Left ventricle myocardium superior (tissue), 1 donor: ENCODE data around the gene PRRT2. TPM values are rescaled to one million over a fixed set of nuclear protein-coding genes. Genes with fewer than 3 reads are reported as not detected.
A peak's percentile ranks its signal among the peaks of the same experiment; 100 is the strongest.

Experiments used
- ATAC-seq: fragments of 200-7000 bp; cut with Tn5 transposase; one replicate; pipeline ENCODE4 v1.9.1; 2020; ENCODE audit warnings: mild to moderate bottlenecking, moderate library complexity
- DNase-seq: peaks from one replicate; pipeline ENCODE4 v3.0.0-alpha.2; 2020
- intact Hi-C: fragments of 100-400 bp; cut with micrococcal nuclease; formaldehyde crosslinking; loops from one replicate; pipeline ENCODE4 v1.11.0; 2022
- total RNA-seq: library from RNA; stranded (reverse); fragmentation: NEBNext Ultra II Directional; extraction: Animal tissue kit (Norgen Biotek cat#: 25700); gene quantifications from one replicate; pipeline ENCODE4 v1.2.1, GENCODE V29; 2021
- donor health status: DM: no; HTN: yes; CAD: no; lungs with severe emphysema.

PRRT2 gene
- total RNA-seq, 1 donor from 2014 or later: 3.1 TPM

DNA sequence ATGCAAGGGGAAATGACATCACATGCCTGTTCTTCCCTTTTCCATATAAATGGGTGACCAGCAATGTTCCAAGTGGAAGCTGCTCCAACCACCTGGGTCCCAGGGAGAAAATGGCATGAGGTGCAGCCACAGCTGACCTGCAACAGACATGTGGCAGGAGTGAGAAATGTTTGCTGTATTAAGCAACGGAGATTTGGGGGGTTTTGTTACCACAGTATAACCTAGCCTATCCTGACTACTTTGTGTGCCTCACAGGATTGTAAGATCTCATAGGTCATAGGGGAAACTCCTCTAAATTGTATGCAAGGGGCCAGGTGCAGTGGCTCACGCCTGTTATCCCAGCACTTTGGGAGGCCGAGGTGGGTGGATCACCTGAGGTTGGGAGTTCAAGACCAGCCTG is 39.0 kb downstream of the PRRT2 start:
- DNase-seq: no peak
- intact Hi-C loops: no loop called here
- ATAC-seq: no peak

DNA sequence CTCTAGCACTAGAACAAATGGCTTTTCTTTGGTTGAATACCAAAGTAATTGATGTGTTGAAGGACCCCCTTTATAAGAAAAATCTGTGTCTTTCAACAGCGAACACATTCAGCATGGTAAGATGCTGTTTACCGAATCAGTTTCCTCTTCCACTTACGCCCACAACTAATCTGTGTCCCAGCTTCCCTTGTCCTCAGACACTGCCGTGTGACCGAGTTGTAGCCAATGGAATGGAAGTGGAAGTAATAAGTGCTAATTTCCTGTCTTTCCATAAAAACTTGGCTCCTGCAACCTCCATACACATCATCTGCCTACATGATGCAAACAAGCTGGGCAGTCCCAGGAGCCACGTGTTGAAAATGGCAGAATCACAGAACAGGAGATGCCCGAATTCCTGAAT is 40.7 kb downstream of the PRRT2 start:
- intact Hi-C loops: no loop called here
- DNase-seq (no peak), ATAC-seq (peak; percentile 59)

DNA sequence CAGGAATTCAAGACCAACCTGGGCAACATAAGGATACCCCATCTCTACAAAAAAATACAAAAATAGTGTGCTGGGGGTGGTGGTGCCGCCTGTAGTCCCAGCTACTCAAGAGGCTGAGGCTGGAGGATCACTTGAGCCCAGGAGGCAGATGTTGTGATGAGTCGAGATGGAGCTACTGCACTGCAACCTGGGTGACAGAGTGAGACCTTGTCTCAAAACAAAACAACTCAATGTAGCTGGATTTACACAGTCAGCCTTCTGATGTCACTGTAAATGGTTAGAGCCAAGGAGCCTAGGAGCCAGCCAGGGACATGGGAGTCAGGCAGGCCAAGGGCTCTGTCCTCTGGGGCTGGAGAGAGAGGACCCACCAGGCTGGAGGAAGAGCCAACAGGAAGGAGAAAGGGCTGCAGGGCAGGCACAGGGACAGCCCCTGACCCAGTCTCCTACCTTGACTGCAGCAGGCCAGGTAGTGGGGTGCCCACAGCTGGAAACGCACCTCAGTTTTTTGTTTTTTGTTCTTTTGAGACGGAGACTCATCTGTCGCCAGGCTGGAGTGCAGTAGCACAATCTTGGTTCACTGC is 42.6 kb downstream of the PRRT2 start:
- no peak for ATAC-seq
- intact Hi-C loops: no loop called here
- DNase-seq: no peak

DNA sequence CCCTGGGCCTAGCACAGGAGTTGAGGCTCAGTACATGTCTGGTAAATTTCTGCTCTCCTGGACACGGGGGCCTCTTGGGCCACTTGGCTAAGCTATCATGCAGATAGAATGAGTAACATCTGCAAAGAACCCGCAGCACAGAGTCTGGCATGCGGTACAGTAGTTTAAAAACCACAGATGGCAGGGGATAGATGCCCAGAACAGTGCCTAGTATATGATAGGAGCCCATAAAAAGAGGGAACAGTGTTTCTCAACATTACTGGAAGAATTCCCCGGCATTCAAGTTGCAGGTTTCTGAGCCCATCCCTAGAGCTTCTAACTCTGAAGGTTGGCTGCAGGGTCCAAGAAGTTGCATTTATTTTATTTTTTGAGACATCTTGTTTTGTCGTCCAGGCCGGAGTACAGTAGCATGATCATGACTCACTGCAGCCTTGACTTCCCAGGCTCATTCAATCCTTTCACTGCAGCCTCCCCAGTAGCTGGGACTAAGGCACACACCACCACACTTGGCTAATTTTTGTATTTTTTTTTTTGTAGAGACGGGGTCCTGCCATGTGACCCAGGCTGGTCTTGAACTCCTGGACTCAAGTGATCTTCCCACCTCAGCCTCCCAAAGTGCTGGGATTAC is 45.3 kb downstream of the PRRT2 start:
- intact Hi-C loops: no loop called here
- DNase-seq: no peak
- ATAC-seq: no peak

DNA sequence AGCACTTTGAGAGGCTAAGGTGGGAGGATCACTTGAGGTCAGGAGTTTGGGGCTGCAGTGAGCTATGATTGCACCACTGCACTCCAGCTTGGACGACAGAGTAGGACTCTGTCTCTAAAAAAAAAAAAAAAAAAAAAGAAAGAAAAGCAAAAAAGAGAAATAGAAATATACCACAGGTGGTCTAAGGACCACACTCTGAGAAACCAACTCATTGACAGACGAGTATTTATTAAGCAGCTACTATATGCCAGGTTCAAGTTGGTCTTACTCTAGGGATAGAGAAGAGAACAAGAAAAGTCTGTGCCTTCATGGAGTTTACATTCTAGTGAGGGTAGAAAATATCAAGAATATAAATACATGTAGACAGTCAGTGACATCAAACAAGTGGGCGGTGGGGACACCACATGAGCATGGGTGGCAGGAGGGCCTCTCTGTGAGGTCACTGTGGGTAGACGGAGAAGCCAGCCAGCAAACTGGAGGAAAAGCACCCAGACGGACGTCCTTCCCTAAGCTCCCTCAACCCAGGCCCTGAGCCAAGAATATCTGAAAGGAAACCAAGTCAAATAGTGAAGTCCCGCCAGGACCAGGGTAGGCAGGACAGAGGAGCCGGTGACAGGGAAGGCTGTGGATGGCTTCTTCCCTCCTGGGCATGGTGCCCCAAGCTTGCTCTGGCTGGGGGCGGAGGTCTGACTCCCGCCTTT is 46.3 kb downstream of the PRRT2 start:
- DNase-seq: no peak
- intact Hi-C loops: no loop called here
- ATAC-seq: no peak

DNA sequence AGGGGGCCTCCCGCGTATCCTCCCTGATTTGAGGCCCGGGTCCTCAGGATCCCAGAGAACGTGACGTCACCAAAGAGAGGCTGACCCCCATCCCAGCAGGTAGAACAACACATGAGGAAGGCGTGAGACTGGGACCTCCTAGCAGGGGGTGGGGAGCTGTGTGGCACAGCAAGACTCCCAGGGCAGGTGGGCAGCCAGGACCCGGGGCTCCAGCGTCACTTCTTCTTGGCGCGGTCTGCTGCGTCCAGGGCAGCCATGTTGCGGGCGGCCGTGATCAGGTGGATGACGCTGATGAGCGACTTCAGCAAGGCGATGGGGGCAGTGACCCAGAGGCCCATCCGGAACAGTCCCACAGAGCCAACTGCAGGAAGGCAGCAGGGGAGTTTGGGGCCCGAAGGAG is 47.0 kb downstream of the PRRT2 start:
- no peak for ATAC-seq
- DNase-seq: no peak
- intact Hi-C loops: no loop called here

DNA sequence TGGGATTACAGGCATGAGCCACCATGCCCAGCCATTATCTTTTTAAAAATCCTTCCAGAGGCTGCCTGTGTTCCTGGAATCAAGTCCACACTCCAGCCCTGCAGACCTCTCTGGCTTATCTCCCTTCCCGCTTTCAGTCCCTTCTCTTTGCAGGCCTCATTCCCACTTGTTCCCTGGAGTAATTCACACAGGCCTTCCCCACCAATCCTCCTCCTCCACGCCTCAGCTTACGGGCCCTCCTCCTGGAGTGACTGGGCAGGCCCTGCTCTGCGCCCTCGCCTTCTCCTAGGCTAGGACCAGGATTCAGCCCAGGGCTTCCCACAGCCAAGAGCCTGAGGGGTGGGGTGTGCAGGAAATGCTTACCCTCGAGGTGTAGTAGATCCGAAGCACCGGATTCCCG is 48.2 kb downstream of the PRRT2 start:
- intact Hi-C loops: no loop called here
- DNase-seq (peak; percentile 52), ATAC-seq (peak; percentile 10)

DNA sequence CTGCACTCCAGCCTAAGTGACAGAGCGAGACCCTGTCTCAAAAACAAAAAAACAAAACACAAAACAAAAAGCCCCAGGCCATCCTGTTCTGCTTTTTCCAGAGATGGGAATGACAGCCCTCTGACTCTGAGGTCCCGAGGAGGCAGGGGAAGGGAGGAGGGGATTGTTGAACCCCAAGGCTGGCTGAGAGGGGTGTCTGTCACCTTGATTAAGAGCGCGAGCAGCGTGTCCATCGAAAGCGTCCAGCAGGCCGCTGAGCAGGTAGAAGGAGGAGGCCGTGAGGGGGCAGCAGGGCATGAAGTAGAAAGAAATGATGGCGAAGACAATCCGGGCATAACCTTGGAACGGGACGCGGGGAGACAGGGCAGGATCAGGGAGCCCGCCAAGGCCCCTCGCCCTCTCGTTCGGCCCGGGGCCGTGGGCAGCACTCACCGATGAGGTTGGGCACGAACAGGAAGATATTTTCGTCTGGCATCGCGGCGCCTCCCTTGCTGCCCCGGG is 50.4 kb downstream of the PRRT2 start:
- ATAC-seq (peak; percentile 7), DNase-seq (peak; percentile 36)
- intact Hi-C loops: no loop called here

DNA sequence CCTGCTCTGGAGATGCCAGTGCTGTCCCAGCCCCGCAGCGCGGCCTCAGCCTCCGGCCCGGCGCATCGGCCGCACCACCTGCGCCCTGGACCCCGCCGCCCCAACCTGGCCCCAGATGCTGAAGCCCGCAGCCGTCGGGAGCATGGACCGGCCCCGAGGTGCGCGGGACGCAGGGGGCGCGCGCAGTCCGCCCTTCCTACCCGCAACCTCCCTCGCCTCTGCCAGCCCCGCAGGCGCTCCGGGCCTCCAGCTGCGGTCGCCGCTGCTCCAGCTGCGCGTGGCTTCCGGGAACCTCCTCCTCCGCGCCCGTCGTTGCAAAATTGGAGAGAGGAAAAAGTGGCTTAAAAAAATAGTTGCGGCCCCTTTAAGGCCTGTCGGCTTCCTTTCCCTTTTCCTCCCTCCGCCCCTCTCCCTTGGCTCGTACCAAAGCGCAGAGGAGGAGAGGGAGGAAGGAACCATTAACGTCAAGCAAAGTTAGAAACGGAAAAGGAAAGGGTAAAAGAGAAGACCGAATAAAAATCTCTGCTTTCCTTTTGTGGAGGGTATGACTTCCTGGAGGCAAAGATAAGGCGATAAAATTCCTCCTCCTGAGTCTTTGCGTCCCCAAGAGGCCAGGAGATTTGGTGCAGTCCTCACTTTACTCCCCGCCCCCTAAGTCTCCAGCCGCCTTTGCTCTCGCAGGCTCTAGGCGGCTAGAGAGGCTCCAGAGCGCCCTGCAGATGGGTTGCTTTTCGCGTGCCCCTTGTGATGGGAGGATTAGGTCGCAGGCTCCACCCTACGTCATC is 51.1 kb downstream of the PRRT2 start, which contains the start of gene CDIPT:
TSS of gene CDIPT (minus strand) at position 343 of the 785 bp plus-strand sequence. CDS start 369 bp downstream, outside the sequence.
- DNase-seq (peak; percentile 94), ATAC-seq (peak; percentile 97)
- intact Hi-C loops: no loop called here

DNA sequence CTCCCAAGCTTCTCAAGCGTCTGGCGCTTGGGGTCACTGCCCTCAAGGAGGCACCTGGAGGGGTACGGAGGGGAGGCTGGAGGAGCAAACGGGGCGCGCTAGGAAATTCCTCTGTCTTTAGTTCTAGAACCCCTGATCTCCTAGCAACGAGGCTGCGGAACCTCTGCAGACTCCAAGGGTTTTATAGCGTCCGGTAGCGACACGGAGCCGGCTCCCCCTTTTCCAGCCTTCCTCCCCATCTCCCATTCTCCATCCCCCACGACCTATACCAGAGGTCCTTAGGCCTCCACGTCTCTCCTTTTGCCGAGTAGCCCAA is 51.6 kb downstream of the PRRT2 start:
- intact Hi-C loops: no loop called here
- ATAC-seq (no peak), DNase-seq (no peak)

DNA sequence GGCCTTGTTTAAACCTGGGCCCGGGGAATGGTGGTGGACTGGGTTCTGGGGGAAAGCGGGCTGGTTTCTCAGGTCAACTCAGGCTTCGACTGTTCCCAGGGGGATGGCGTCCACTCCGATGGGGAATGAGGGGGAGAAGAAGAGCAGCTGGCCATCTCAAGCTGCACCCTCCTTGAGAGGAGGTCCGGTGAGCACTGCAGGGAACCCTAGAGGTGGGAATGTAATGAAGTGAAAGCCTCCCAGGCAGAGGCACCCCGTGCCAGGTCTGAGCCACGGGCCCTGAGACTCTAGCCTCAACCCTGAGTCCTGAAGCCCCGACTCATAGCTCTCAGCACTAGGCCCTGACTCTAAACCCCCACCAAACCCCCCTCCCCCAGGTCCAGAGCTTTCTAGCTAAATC is 52.2 kb downstream of the PRRT2 start:
- intact Hi-C loops: no loop called here
- DNase-seq: no peak
- ATAC-seq: no peak

Other genes with a start within 250 kb of the PRRT2 start
- gene SPN, start 148.9 kb upstream of the PRRT2 start, total RNA-seq: 0.87 TPM
- gene QPRT, start 133.0 kb upstream of the PRRT2 start, total RNA-seq: 26.0 TPM
- 0.74 TPM for gene C16orf54, start 66.2 kb upstream of the PRRT2 start, total RNA-seq
- not detected for gene ZG16, start 33.9 kb upstream of the PRRT2 start, total RNA-seq
- 55.2 TPM for gene KIF22, start 21.4 kb upstream of the PRRT2 start, total RNA-seq
- 101 TPM for gene MAZ, start 5.7 kb upstream of the PRRT2 start, total RNA-seq
- 16.2 TPM for gene PAGR1, start 4.0 kb downstream of the PRRT2 start, total RNA-seq
- 47.0 TPM for gene MVP, start 8.3 kb downstream of the PRRT2 start, total RNA-seq
- gene CDIPT, start 51.0 kb downstream of the PRRT2 start, total RNA-seq: 65.8 TPM
- 0.22 TPM for gene SEZ6L2, start 87.4 kb downstream of the PRRT2 start, total RNA-seq
- gene ASPHD1, start 88.3 kb downstream of the PRRT2 start, total RNA-seq: 0.37 TPM
- 5.5 TPM for gene KCTD13, start 114.0 kb downstream of the PRRT2 start, total RNA-seq
- gene TMEM219, start 149.9 kb downstream of the PRRT2 start, total RNA-seq: 66.2 TPM
- 34.9 TPM for gene TAOK2, start 161.7 kb downstream of the PRRT2 start, total RNA-seq
- 19.4 TPM for gene HIRIP3, start 183.4 kb downstream of the PRRT2 start, total RNA-seq
- gene INO80E, start 184.0 kb downstream of the PRRT2 start, total RNA-seq: 31.3 TPM
- 0.82 TPM for gene DOC2A, start 198.8 kb downstream of the PRRT2 start, total RNA-seq
- gene C16orf92, start 211.0 kb downstream of the PRRT2 start, total RNA-seq: not detected
- not detected for gene TLCD3B, start 219.1 kb downstream of the PRRT2 start, total RNA-seq